OCI-LY3 (cell line): ENCODE results near the gene PRIMA1.

Experiments used
- CTCF ChIP-seq: fragments of 200-600, 300-600 bp; sonication (generic); IDR thresholded peaks from 2 replicates; pipeline ENCODE4 v1.5.1; 2014; ENCODE audit warnings: antibody characterized with exemption, low read length, low read depth
- EZH2phosphoT487 ChIP-seq: fragments of 200-600 bp; shearing (Covaris generic); IDR thresholded peaks from 2 replicates; pipeline ENCODE4 v1.6.1; 2018; ENCODE audit warnings: antibody characterized with exemption, mixed run types, low read depth

- no peak for TF ChIP-seq CTCF
- TF ChIP-seq EZH2phosphoT487, result no peak
These were observed 61.1 kb downstream of the PRIMA1 start for GRCh38 chr14:93727039-93727740.
